Posterior vena cava (tissue), 2 donors: ENCODE results near the gene VWCE. TPM values are rescaled to one million over a fixed set of nuclear protein-coding genes. Genes with fewer than 3 reads are reported as not detected.
A peak's percentile ranks its signal among the peaks of the same experiment; 100 is the strongest.

Source experiments
- DNase-seq: peaks from one replicate; pipeline ENCODE4 v3.0.0-alpha.2; 2020; ENCODE audit warnings: low spot score
- intact Hi-C, 2 donors: fragments of 100-400 bp; cut with DNase I; formaldehyde crosslinking; loops; one replicate each; pipeline versions ENCODE4 v1.14.1 to v1.14.2; 2022 to 2023
- total RNA-seq, 2 donors: library from RNA; stranded (reverse); fragmentation: NEBNext Ultra II Directional; extraction: Animal tissue kit (Norgen Biotek cat#: 25700); gene quantifications; one replicate each; pipeline ENCODE4 v1.2.1, GENCODE V29; 2021
- donor health status: DM: yes; HTN: yes; CAD: no.
- donor health status: DM: yes; HTN: yes; CAD: no.

VWCE gene
- total RNA-seq, 2 donors from 2014 or later = 1.6 to 2.9 TPM

- no peak for DNase-seq
- intact Hi-C loops = no loop called here
Measured at GRCh38 chr11:61331651-61332050, 36.5 kb upstream of the VWCE start.

GRCh38 chr11:61329871-61330270, 34.8 kb upstream of the VWCE start:
- intact Hi-C loops = no loop called here
- DNase-seq = no peak

GRCh38 chr11:61328351-61328750, 33.2 kb upstream of the VWCE start:
- intact Hi-C loops = no loop called here
- no peak for DNase-seq

GRCh38 chr11:61327669-61328071, 32.6 kb upstream of the VWCE start:
- intact Hi-C loops = no loop called here
- no peak for DNase-seq

- intact Hi-C loops = no loop called here
- no peak for DNase-seq
Measured at GRCh38 chr11:61325649-61326414, 30.7 kb upstream of the VWCE start.

GRCh38 chr11:61315260-61315659, 20.1 kb upstream of the VWCE start:
- DNase-seq = no peak
- intact Hi-C loops = no loop called here

GRCh38 chr11:61310749-61311148, 15.6 kb upstream of the VWCE start:
- no peak for DNase-seq
- intact Hi-C loops = no loop called here

GRCh38 chr11:61309739-61310138, 14.6 kb upstream of the VWCE start:
- intact Hi-C loops = no loop called here
- DNase-seq = no peak

GRCh38 chr11:61309141-61309540, 14.0 kb upstream of the VWCE start:
- DNase-seq = no peak
- intact Hi-C loops = no loop called here

GRCh38 chr11:61307354-61307753, 12.2 kb upstream of the VWCE start:
- intact Hi-C loops = no loop called here
- DNase-seq = no peak

- DNase-seq = no peak
Measured at GRCh38 chr11:61306221-61306620, 11.1 kb upstream of the VWCE start.

GRCh38 chr11:61305417-61305816, 10.3 kb upstream of the VWCE start:
- no peak for DNase-seq
- intact Hi-C loops = no loop called here

More at GRCh38 chr11:61306221-61306620, 11.1 kb upstream of the VWCE start:
- intact Hi-C loops = no loop called here

GRCh38 chr11:61303725-61304124, 8.6 kb upstream of the VWCE start:
- intact Hi-C loops = no loop called here
- peak; percentile 53 for DNase-seq

GRCh38 chr11:61302550-61302949, 7.4 kb upstream of the VWCE start:
- intact Hi-C loops = no loop called here
- no peak for DNase-seq

GRCh38 chr11:61298663-61299244, 3.6 kb upstream of the VWCE start:
- intact Hi-C loops = no loop called here
- DNase-seq = no peak

- intact Hi-C loops = no loop called here
- no peak for DNase-seq
Measured at GRCh38 chr11:61297746-61298145, 2.6 kb upstream of the VWCE start.

- no peak for DNase-seq
- intact Hi-C loops = no loop called here
Measured at GRCh38 chr11:61297341-61297740, 2.2 kb upstream of the VWCE start.

GRCh38 chr11:61295596-61295926, 445 bp upstream of the VWCE start:
- intact Hi-C loops = no loop called here

GRCh38 chr11:61293867-61294716, 1.0 kb downstream of the VWCE start:
- peak; percentile 87 for DNase-seq
- intact Hi-C loops = no loop called here

More at GRCh38 chr11:61295596-61295926, 445 bp upstream of the VWCE start:
- no peak for DNase-seq

GRCh38 chr11:61292356-61292755, 2.8 kb downstream of the VWCE start:
- no peak for DNase-seq
- intact Hi-C loops = no loop called here
